Measurements from ENCODE around the gene MTARC1.

DNA sequence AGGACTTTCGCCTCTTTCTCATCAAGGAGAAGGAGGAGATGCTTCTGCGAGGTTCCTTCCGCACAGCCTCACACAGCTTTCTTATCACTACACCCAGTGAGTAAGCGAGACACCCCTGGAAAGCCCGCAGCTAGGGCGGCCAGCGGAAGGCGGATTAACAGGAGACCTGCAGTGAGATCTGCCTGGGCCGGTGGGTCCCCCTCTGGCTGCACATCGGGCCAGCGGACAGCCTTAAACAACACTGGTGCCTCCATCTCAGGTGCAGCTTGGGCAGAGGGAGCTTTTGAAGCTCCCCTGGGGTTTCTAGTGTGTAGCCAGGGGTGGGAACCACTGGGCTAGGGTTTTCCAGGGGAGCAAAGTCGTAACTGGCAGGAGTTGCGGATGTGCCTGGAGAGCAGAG, 17.5 kb upstream of the MTARC1 start:
- TF ChIP-seq, protein P1, sequence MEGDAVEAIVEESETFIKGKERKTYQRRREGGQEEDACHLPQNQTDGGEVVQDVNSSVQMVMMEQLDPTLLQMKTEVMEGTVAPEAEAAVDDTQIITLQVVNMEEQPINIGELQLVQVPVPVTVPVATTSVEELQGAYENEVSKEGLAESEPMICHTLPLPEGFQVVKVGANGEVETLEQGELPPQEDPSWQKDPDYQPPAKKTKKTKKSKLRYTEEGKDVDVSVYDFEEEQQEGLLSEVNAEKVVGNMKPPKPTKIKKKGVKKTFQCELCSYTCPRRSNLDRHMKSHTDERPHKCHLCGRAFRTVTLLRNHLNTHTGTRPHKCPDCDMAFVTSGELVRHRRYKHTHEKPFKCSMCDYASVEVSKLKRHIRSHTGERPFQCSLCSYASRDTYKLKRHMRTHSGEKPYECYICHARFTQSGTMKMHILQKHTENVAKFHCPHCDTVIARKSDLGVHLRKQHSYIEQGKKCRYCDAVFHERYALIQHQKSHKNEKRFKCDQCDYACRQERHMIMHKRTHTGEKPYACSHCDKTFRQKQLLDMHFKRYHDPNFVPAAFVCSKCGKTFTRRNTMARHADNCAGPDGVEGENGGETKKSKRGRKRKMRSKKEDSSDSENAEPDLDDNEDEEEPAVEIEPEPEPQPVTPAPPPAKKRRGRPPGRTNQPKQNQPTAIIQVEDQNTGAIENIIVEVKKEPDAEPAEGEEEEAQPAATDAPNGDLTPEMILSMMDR (IDR thresholded peaks at IDR 0.05; ENCODE audit: insufficient read depth, low read length) = no peak
- TF ChIP-seq, protein P2, sequence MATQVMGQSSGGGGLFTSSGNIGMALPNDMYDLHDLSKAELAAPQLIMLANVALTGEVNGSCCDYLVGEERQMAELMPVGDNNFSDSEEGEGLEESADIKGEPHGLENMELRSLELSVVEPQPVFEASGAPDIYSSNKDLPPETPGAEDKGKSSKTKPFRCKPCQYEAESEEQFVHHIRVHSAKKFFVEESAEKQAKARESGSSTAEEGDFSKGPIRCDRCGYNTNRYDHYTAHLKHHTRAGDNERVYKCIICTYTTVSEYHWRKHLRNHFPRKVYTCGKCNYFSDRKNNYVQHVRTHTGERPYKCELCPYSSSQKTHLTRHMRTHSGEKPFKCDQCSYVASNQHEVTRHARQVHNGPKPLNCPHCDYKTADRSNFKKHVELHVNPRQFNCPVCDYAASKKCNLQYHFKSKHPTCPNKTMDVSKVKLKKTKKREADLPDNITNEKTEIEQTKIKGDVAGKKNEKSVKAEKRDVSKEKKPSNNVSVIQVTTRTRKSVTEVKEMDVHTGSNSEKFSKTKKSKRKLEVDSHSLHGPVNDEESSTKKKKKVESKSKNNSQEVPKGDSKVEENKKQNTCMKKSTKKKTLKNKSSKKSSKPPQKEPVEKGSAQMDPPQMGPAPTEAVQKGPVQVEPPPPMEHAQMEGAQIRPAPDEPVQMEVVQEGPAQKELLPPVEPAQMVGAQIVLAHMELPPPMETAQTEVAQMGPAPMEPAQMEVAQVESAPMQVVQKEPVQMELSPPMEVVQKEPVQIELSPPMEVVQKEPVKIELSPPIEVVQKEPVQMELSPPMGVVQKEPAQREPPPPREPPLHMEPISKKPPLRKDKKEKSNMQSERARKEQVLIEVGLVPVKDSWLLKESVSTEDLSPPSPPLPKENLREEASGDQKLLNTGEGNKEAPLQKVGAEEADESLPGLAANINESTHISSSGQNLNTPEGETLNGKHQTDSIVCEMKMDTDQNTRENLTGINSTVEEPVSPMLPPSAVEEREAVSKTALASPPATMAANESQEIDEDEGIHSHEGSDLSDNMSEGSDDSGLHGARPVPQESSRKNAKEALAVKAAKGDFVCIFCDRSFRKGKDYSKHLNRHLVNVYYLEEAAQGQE (IDR thresholded peaks at IDR 0.05; ENCODE audit: insufficient replicate concordance, low read depth) = no peak
- no peak for TF ChIP-seq POLR2AphosphoS5 (IDR thresholded peaks at IDR 0.05; ENCODE audit: low read depth)
- no peak for TF ChIP-seq GABPA (IDR thresholded peaks at IDR 0.05; ENCODE audit: low read depth)
- TF ChIP-seq SPI1 (IDR thresholded peaks at IDR 0.05; ENCODE audit: borderline replicate concordance, low read depth) = no peak
